Posterior cingulate gyrus (tissue), 11 donors: ENCODE data around the gene CORIN.
"Not testable (repeated sequence)": the region's sequence is repeated elsewhere in the genome, so short reads cannot be mapped to it uniquely, and the experiment has no call there.

Experiments used
- DNase-seq, 10 donors: peaks; one replicate each; pipeline versions ENCODE4 v3.0.0 to v3.0.0-alpha.2; 2020 to 2021; ENCODE audit warnings: mixed read lengths in 3 of 10
- intact Hi-C: fragments of 100-400 bp; cut with DNase I; formaldehyde crosslinking; loops from one replicate; pipeline ENCODE4 v1.15.1; 2023

The CORIN gene

GRCh38 chr4:47736146-47736545 is 101.7 kb downstream of the CORIN start:
- intact Hi-C loops = no loop called here
- no peak for DNase-seq

- DNase-seq = no peak
- intact Hi-C loops = no loop called here
These were observed 104.3 kb downstream of the CORIN start for GRCh38 chr4:47733302-47734175.

GRCh38 chr4:47731182-47731581 is 106.7 kb downstream of the CORIN start:
- intact Hi-C loops = no loop called here
- DNase-seq = no peak

GRCh38 chr4:47729131-47729680 is 108.7 kb downstream of the CORIN start:
- DNase-seq = no peak
- intact Hi-C loops = no loop called here

GRCh38 chr4:47721892-47722575 is 115.8 kb downstream of the CORIN start:
- intact Hi-C loops = no loop called here
- DNase-seq = no peak

GRCh38 chr4:47721485-47721884 is 116.4 kb downstream of the CORIN start:
- intact Hi-C loops = no loop called here
- no peak for DNase-seq

GRCh38 chr4:47720787-47721186 is 117.1 kb downstream of the CORIN start:
- intact Hi-C loops = no loop called here
- DNase-seq = no peak

- intact Hi-C loops = loop anchor here (10.0 kb wide), 1 partner anchor 575 kb away; no protein-coding TSS in a partner anchor
- no peak for DNase-seq
These were observed 118.3 kb downstream of the CORIN start for GRCh38 chr4:47719576-47719975.

GRCh38 chr4:47718696-47719095 is 119.2 kb downstream of the CORIN start:
- no peak for DNase-seq
- intact Hi-C loops = loop anchor here (10.0 kb wide), 1 partner anchor 574 kb away; no protein-coding TSS in a partner anchor

GRCh38 chr4:47717188-47717587 is 120.7 kb downstream of the CORIN start:
- no peak for DNase-seq
- intact Hi-C loops = loop anchor here (10.0 kb wide), 1 partner anchor 572 kb away; no protein-coding TSS in a partner anchor

GRCh38 chr4:47715716-47716416 is 122.0 kb downstream of the CORIN start:
- intact Hi-C loops = loop anchor here (10.0 kb wide), 1 partner anchor 571 kb away; no protein-coding TSS in a partner anchor
- DNase-seq = no peak

- no peak for DNase-seq
- intact Hi-C loops = loop anchor here (10.0 kb wide), 1 partner anchor 569 kb away; no protein-coding TSS in a partner anchor
These were observed 123.6 kb downstream of the CORIN start for GRCh38 chr4:47714269-47714668.

- DNase-seq = no peak
- intact Hi-C loops = loop anchor here (10.0 kb wide), 1 partner anchor 568 kb away; no protein-coding TSS in a partner anchor
These were observed 124.6 kb downstream of the CORIN start for GRCh38 chr4:47713129-47713834.

GRCh38 chr4:47711646-47712045 is 126.2 kb downstream of the CORIN start:
- intact Hi-C loops = loop anchor here (10.0 kb wide), 1 partner anchor 567 kb away; no protein-coding TSS in a partner anchor
- DNase-seq = no peak

- intact Hi-C loops = loop anchor here (10.0 kb wide), 1 partner anchor 566 kb away; no protein-coding TSS in a partner anchor
- no peak for DNase-seq
These were observed 126.7 kb downstream of the CORIN start for GRCh38 chr4:47711183-47711582.

GRCh38 chr4:47706352-47706751 is 131.5 kb downstream of the CORIN start:
- intact Hi-C loops = not testable (repeated sequence)

GRCh38 chr4:47705326-47705981 is 132.4 kb downstream of the CORIN start:
- intact Hi-C loops = loop anchor here (2.0 kb wide), 1 partner anchor 131 kb away; no protein-coding TSS in a partner anchor
- no peak for DNase-seq

More at GRCh38 chr4:47706352-47706751, 131.5 kb downstream of the CORIN start:
- peak in 1 of 10 donors; percentile 59 for DNase-seq

GRCh38 chr4:47704693-47705325 is 133.1 kb downstream of the CORIN start:
- intact Hi-C loops = loop anchor here (2.0 kb wide), 1 partner anchor 132 kb away; no protein-coding TSS in a partner anchor

More at GRCh38 chr4:47704693-47705325, 133.1 kb downstream of the CORIN start:
- peak in 7 of 10 donors; percentile 15 to 90 (median 43) for DNase-seq
